K562 (cell line): ENCODE data around the gene YIF1A. TPM values are rescaled to one million over a fixed set of nuclear protein-coding genes. Genes with fewer than 3 reads are reported as not detected.

ENCODE experiments used
- ATAC-seq: fragments of 200-7000 bp; cut with Tn5 transposase; 3 replicates; pipeline ENCODE4 v1.9.1; 2020; ENCODE audit warnings: moderate library complexity
- BruUV-seq: library from RNA; stranded (reverse); fragments of 400-500 nt; replicated peaks from 2 replicates; lab custom pipeline; 2021; lab: Mats Ljungman, UMichigan
- CTCF ChIA-PET: fragments of 300-600 bp; formaldehyde crosslinking; extraction: SDS; loops from one replicate; lab custom pipeline; 2021; ENCODE audit warnings: low intra/inter-chr PET ratio; lab: Yijun Ruan, JAX
- POLR2A ChIA-PET: fragments of 300-600, 350-650 bp; sonication (Branson Sonifier 250); formaldehyde crosslinking; extraction: SDS; loops from one replicate; lab custom pipeline; 2021; ENCODE audit warnings: antibody characterized with exemption, inconsistent platforms; lab: Yijun Ruan, JAX
- DNase-seq, 4 experiments: peaks; one replicate each; pipeline versions ENCODE4 v3.0.0 to v3.0.0-alpha.2; 2011 to 2018; ENCODE audit warnings: low spot score in 3 of 4, mixed read lengths in 3 of 4; ENCODE audit errors: extremely low read depth in 1 of 4
- FAIRE-seq: peaks from 2 replicates; lab custom pipeline; 2011; peaks lifted over from hg19 to GRCh38; lab: Jason Lieb, UNC
- H2AFZ ChIP-seq: 2 replicates; pipeline ENCODE4 v1.6.0; 2011; ENCODE audit warnings: low read depth, low read length, control low read depth, inconsistent platforms
- H3K27ac ChIP-seq: fragments of 200-600 bp; 3 replicates; pipeline ENCODE4 v1.8.0; 2011; ENCODE audit warnings: low read depth, mild to moderate bottlenecking, control low read depth, inconsistent platforms, low read length, moderate library complexity, mixed read lengths; ENCODE audit errors: extremely low read depth
- H3K27me3 ChIP-seq, 2 experiments: fragments of 300-600 bp in 1 of 2; 2 replicates in 1 of 2; 3 replicates in 1 of 2; pipeline versions ENCODE4 v1.6.0 to v1.8.0; 2011; ENCODE audit warnings: inconsistent platforms in 2 of 2, low read length in 2 of 2, mild to moderate bottlenecking in 1 of 2, mixed read lengths in 1 of 2, moderate library complexity in 1 of 2; ENCODE audit not compliant: control insufficient read depth in 2 of 2, insufficient read depth in 2 of 2
- H3K36me3 ChIP-seq: fragments of 300-600 bp; 3 replicates; pipeline ENCODE4 v1.8.0; 2011; ENCODE audit warnings: mild to moderate bottlenecking, low read length, inconsistent platforms; ENCODE audit not compliant: control insufficient read depth, insufficient read depth
- H3K4me1 ChIP-seq, 2 experiments: fragments of 200-600 bp in 1 of 2; replicated peaks in 1 of 2; 2 replicates in 1 of 2; 3 replicates in 1 of 2; pipeline versions ENCODE4 v1.5.1 to v1.8.0; 2011; ENCODE audit warnings: inconsistent platforms in 2 of 2, low read length in 2 of 2, mild to moderate bottlenecking in 1 of 2, mixed read lengths in 1 of 2, moderate library complexity in 1 of 2; ENCODE audit not compliant: control insufficient read depth in 2 of 2, insufficient read depth in 2 of 2
- H3K4me2 ChIP-seq: 2 replicates; pipeline ENCODE4 v1.6.1; 2011; ENCODE audit warnings: low read length, control low read depth, inconsistent platforms, mixed read lengths; ENCODE audit not compliant: insufficient read depth
- H3K4me3 ChIP-seq: fragments of 200-600 bp; sonication (generic), shearing (Covaris generic); 2 replicates; pipeline ENCODE4 v1.5.1; 2016; ENCODE audit warnings: control low read depth, inconsistent platforms
- H3K79me2 ChIP-seq: fragments of 200-600 bp; 3 replicates; pipeline ENCODE4 v1.8.0; 2011; ENCODE audit warnings: low read length, inconsistent platforms; ENCODE audit not compliant: control insufficient read depth, insufficient read depth
- H3K9ac ChIP-seq, 2 experiments: 2 replicates each; pipeline versions ENCODE4 v1.6.0 to v1.6.1; 2011; ENCODE audit warnings: low read depth in 2 of 2, low read length in 2 of 2, control low read depth in 1 of 2, inconsistent platforms in 1 of 2, mild to moderate bottlenecking in 1 of 2, mixed read lengths in 1 of 2; ENCODE audit not compliant: insufficient read depth in 1 of 2
- H3K9me1 ChIP-seq: one replicate; pipeline ENCODE4 v1.6.0; 2011; ENCODE audit warnings: inconsistent platforms, mild to moderate bottlenecking, low read length, moderate library complexity; ENCODE audit not compliant: control insufficient read depth, insufficient read depth
- H3K9me3 ChIP-seq: replicated peaks from 2 replicates; pipeline ENCODE4 v1.5.1; 2011; ENCODE audit warnings: low read depth, low read length, inconsistent platforms; ENCODE audit not compliant: control insufficient read depth, insufficient read depth
- H4K20me1 ChIP-seq: replicated peaks from 2 replicates; pipeline ENCODE4 v1.6.1; 2011; ENCODE audit warnings: low read length, inconsistent platforms, mixed read lengths; ENCODE audit not compliant: control insufficient read depth, insufficient read depth
- ELF4 ChIP-seq: fragments of 450-650 bp; formaldehyde crosslinking; IDR thresholded peaks from 2 replicates; pipeline ENCODE4 v1.4.0; 2022; ENCODE audit warnings: missing genetic modification characterization
- EP300 ChIP-seq: IDR thresholded peaks from 2 replicates; pipeline ENCODE4 v1.6.1; 2012; ENCODE audit warnings: low read length, improper control_type of control experiment
- L3MBTL2 ChIP-seq: fragments of 450-650 bp; IDR thresholded peaks from 2 replicates; pipeline ENCODE4 v1.6.1; 2016; ENCODE audit warnings: mild to moderate bottlenecking, moderate library complexity
- NR2F6 ChIP-seq: fragments of 450-650 bp; formaldehyde crosslinking; IDR thresholded peaks from 2 replicates; pipeline ENCODE4 v1.4.0; 2020; ENCODE audit warnings: mild to moderate bottlenecking
- POLR2A ChIP-seq: fragments of 450-650 bp; conservative IDR thresholded peaks from 2 replicates; pipeline ENCODE4 v1.6.1; 2016
- PTTG1 ChIP-seq: fragments of 450-650 bp; IDR thresholded peaks from 2 replicates; pipeline ENCODE4 v1.6.1; 2016; ENCODE audit warnings: low read depth, mild to moderate bottlenecking, missing genetic modification characterization, missing compliant biosample characterization
- SIN3A ChIP-seq, 2 experiments: fragments of 150-350 bp in 1 of 2; IDR thresholded peaks; 2 replicates each; pipeline ENCODE4 v1.6.1; 2011 to 2016; ENCODE audit warnings: borderline replicate concordance in 2 of 2, low read depth in 2 of 2, low read length in 2 of 2, mild to moderate bottlenecking in 2 of 2, moderate library complexity in 2 of 2; ENCODE audit not compliant: control insufficient read depth in 1 of 2
- TAF1 ChIP-seq: IDR thresholded peaks from 2 replicates; pipeline ENCODE4 v1.6.1; 2011; ENCODE audit warnings: mild to moderate bottlenecking, low read length, moderate library complexity; ENCODE audit not compliant: insufficient read depth, control insufficient read depth, severe bottlenecking; ENCODE audit errors: extremely low read depth
- U2AF1 ChIP-seq: fragments of 200-400 bp; formaldehyde crosslinking; optimal IDR thresholded peaks from 2 replicates; pipeline ENCODE3; 2017; ENCODE audit warnings: mild to moderate bottlenecking, low read depth, low read length, moderate library complexity
- ZBTB33 ChIP-seq: sonication (generic); formaldehyde crosslinking; IDR thresholded peaks from 2 replicates; pipeline ENCODE4 v1.8.1; 2023; ENCODE audit warnings: mild to moderate bottlenecking, missing genetic modification reagents
- ZNF184 ChIP-seq: sonication (generic); formaldehyde crosslinking; IDR thresholded peaks from 2 replicates; pipeline ENCODE4 v1.5.0; 2020; ENCODE audit warnings: missing genetic modification reagents
- ZNF232 ChIP-seq: sonication (generic); formaldehyde crosslinking; IDR thresholded peaks from 2 replicates; pipeline ENCODE4 v1.8.0; 2022; ENCODE audit warnings: mild to moderate bottlenecking, missing genetic modification reagents
- WGBS: fragments of 100-300 bp; shearing (Covaris generic); methylation state at CpG from one replicate; pipeline ENCODE4 v1.1.6; 2016; ENCODE audit warnings: low coverage, mixed read lengths; ENCODE audit not compliant: insufficient coverage; ENCODE audit errors: missing lambda C conversion rate; 5-methylcytosine and 5-hydroxymethylcytosine counted together
- in situ Hi-C: fragments of 300-500 bp; cut with MboI; formaldehyde crosslinking; loops from 4 replicates; pipeline ENCODE4 v1.15.0; 2018; ENCODE audit warnings: inconsistent platforms, mixed read lengths
- intact Hi-C: fragments of 100-400 bp; cut with micrococcal nuclease; formaldehyde crosslinking; loops from 2 replicates; pipeline ENCODE4 v1.14.2; 2022
- polyA plus RNA-seq, 8 experiments: library from polyadenylated mRNA; depleted of rRNA in 4 of 8; stranded (reverse) in 5 of 8; unstranded in 3 of 8; fragments of >200 nt; fragmentation: Nextera tagmentation in 2 of 8; fragmentation: Illumina TruSeq in 1 of 8; extraction: Ambion mirVana in 2 of 8; extraction: Trizol in 1 of 8; gene quantifications; 2 replicates each; pipeline versions ENCODE4 v1.2.1 to v1.2.3, GENCODE V29; 2011 to 2014; ENCODE audit warnings: inconsistent platforms in 1 of 8, missing spikeins in 1 of 8
- total RNA-seq, 7 experiments: library from RNA; depleted of rRNA in 6 of 7; stranded (reverse); fragments of >200 nt in 6 of 7; fragmentation: Illumina TruSeq in 2 of 7; extraction: Trizol in 2 of 7; gene quantifications; 2 replicates each; pipeline versions ENCODE4 v1.2.1 to v1.2.3, GENCODE V29; 2011 to 2021; ENCODE audit warnings: low replicate concordance in 1 of 7

Gene YIF1A
- total and polyA plus RNA-seq, 9 of the 15 experiments (the other 6 are each of a cell fraction or from before 2014, with no cell fraction given): 8.6 to 121 (median 77.2) TPM

GRCh38 chr11:66266378-66267038 lies 22.4 kb downstream of the YIF1A start (continued):
- TF ChIP-seq ZBTB33 (CRISPR knock-in tag): no peak
- TF ChIP-seq U2AF1: no peak

- Histone ChIP-seq H3K36me3 (peaks cover 68% of the 10 kb centered on the region; the same call in 2 of the 3 replicates), H3K4me1 (peaks cover 5 to 47% of the 10 kb centered on the region in 2 experiments; a peak in 4 of 5 replicates), H3K9ac (peak overlapping the region in 1 of 2 experiments; percentile 26; a peak in 2 of 4 replicates), H3K4me2 (no peak overlapping the region), H4K20me1 (peaks cover 10% of the 10 kb centered on the region; the same call in 1 of the 2 replicates), H3K27ac (no peak overlapping the region), H3K4me3 (no peak overlapping the region), H2AFZ (no peak overlapping the region), H3K79me2 (peaks cover 23% of the 10 kb centered on the region), H3K27me3 (no peaks in the 10 kb centered on the region), H3K9me3 (no peaks in the 10 kb centered on the region), H3K9me1 (no peaks in the 10 kb centered on the region)
- DNase-seq (no peak), FAIRE-seq (no peak), ATAC-seq (no peak)
- ChIA-PET POLR2A (interaction anchor here (0.6 kb wide), 1 partner anchor 11 kb away, joined by 3 read pairs; no protein-coding TSS in a partner anchor), CTCF (no interaction called here)
- intact Hi-C loops (no loop called here), in situ Hi-C loops (no loop called here)
- TF ChIP-seq NR2F6 (CRISPR knock-in tag) (no peak), EP300 (no peak), ZNF232 (CRISPR knock-in tag) (no peak), POLR2A (no peak), PTTG1 (tag) (no peak), L3MBTL2 (no peak), ZNF184 (no peak), TAF1 (no peak), ELF4 (CRISPR knock-in tag) (no peak), SIN3A (IDR thresholded peaks at IDR 0.05; ENCODE audit: borderline replicate concordance in 2 of 2, control insufficient read depth in 1 of 2, low read depth in 2 of 2, low read length in 2 of 2) (no peak)
- no TSS peak for BruUV-seq
- WGBS: 92% methylated on average over 12 of the region's 26 CpGs
Measured at GRCh38 chr11:66265531-66266377, 23.2 kb downstream of the YIF1A start.
